Breast epithelium (tissue), 4 donors: ENCODE results near the gene MKNK1. TPM values are rescaled to one million over a fixed set of nuclear protein-coding genes. Genes with fewer than 3 reads are reported as not detected.
A peak's percentile ranks its signal among the peaks of the same experiment; 100 is the strongest.

Source experiments
- DNase-seq, 2 donors: peaks; one replicate each; pipeline ENCODE4 v3.0.0-alpha.2; 2019; ENCODE audit warnings: low spot score in 2 of 2
- H3K27ac ChIP-seq, 2 donors: fragments of 200-600 bp; sonication (generic) in 1 of 2; one replicate each; pipeline ENCODE4 v1.5.1; 2016 to 2019; ENCODE audit warnings: mild to moderate bottlenecking in 1 of 2
- H3K27me3 ChIP-seq, 2 donors: fragments of 200-600 bp; sonication (generic) in 1 of 2; one replicate each; pipeline versions ENCODE4 v1.5.1 to v1.6.0; 2017 to 2019; ENCODE audit warnings: control low read depth in 1 of 2, mild to moderate bottlenecking in 1 of 2
- H3K36me3 ChIP-seq: fragments of 200-600 bp; one replicate; pipeline ENCODE4 v1.5.1; 2019
- H3K4me1 ChIP-seq, 2 donors: fragments of 200-600 bp; sonication (generic); one replicate each; pipeline ENCODE4 v1.5.1; 2016 to 2019; ENCODE audit warnings: control low read depth in 1 of 2
- H3K4me3 ChIP-seq, 3 donors: fragments of 200-600 bp; sonication (generic); 1 replicate in 2 of 3; 2 replicates in 1 of 3; pipeline ENCODE4 v1.5.1; 2016 to 2019; ENCODE audit warnings: mild to moderate bottlenecking in 3 of 3, moderate library complexity in 2 of 3
- H3K9me3 ChIP-seq, 2 donors: fragments of 200-600 bp; sonication (generic) in 1 of 2; one replicate each; pipeline ENCODE4 v1.5.1; 2016 to 2019; ENCODE audit warnings: control low read depth in 1 of 2
- CTCF ChIP-seq, 3 donors: fragments of 450-650 bp; IDR thresholded peaks; one replicate each; pipeline ENCODE4 v1.5.1; 2016 to 2017; ENCODE audit warnings: antibody characterized with exemption in 3 of 3, mild to moderate bottlenecking in 3 of 3, moderate library complexity in 3 of 3
- POLR2A ChIP-seq: fragments of 450-650 bp; IDR thresholded peaks from one replicate; pipeline ENCODE4 v1.6.1; 2016; ENCODE audit warnings: antibody characterized with exemption, mild to moderate bottlenecking, moderate library complexity
- POLR2AphosphoS5 ChIP-seq, 3 donors: sonication (generic); formaldehyde crosslinking; IDR thresholded peaks; one replicate each; pipeline ENCODE4 v1.6.1; 2017; ENCODE audit warnings: antibody characterized with exemption in 3 of 3
- intact Hi-C: fragments of 100-400 bp; cut with DNase I; formaldehyde crosslinking; loops from one replicate; pipeline ENCODE4 v1.15.1; 2023; ENCODE audit warnings: low total_unique reads
- total RNA-seq, 3 donors: library from RNA; depleted of rRNA; stranded (reverse); fragments of >200 nt; gene quantifications; one replicate each; pipeline ENCODE4 v1.1.0, GENCODE V29; 2016

Gene MKNK1
- total RNA-seq, 3 donors from 2014 or later = 34.7 to 51.5 (median 47.2) TPM

- intact Hi-C loops = no loop called here
- no peak for DNase-seq
- no peaks in the 10 kb centered on the region for H3K36me3 ChIP-seq
- TF ChIP-seq CTCF (IDR thresholded peaks at IDR 0.05) (no peak), POLR2A (no peak), POLR2AphosphoS5 (IDR thresholded peaks at IDR 0.05) (no peak)
- no peak overlapping the region for H3K4me3 ChIP-seq
- H3K27me3 ChIP-seq = no peaks in the 10 kb centered on the region
- no peak overlapping the region for H3K27ac ChIP-seq
- peaks cover 0 to 12% of the 10 kb centered on the region in 2 donors for H3K4me1 ChIP-seq
- H3K9me3 ChIP-seq = no peaks in the 10 kb centered on the region
These were observed 15.7 kb upstream of the MKNK1 start for GRCh38 chr1:46619656-46620258.

- DNase-seq = no peak
- Histone ChIP-seq H3K27ac (no peak overlapping the region), H3K27me3 (no peaks in the 10 kb centered on the region), H3K4me3 (no peak overlapping the region), H3K9me3 (no peaks in the 10 kb centered on the region), H3K4me1 (peaks cover 0 to 19% of the 10 kb centered on the region in 2 donors), H3K36me3 (no peaks in the 10 kb centered on the region)
- intact Hi-C loops = no loop called here
- no peak for TF ChIP-seq POLR2AphosphoS5 (IDR thresholded peaks at IDR 0.05)
These were observed 14.8 kb upstream of the MKNK1 start for GRCh38 chr1:46618754-46619415.

GRCh38 chr1:46617833-46618232, 13.8 kb upstream of the MKNK1 start:
- Histone ChIP-seq H3K4me1 (peaks cover 0 to 20% of the 10 kb centered on the region in 2 donors), H3K4me3 (no peak overlapping the region), H3K36me3 (no peaks in the 10 kb centered on the region), H3K27ac (peak overlapping the region in 1 of 2 donors; percentile 91), H3K27me3 (no peaks in the 10 kb centered on the region), H3K9me3 (no peaks in the 10 kb centered on the region)
- no peak for DNase-seq
- TF ChIP-seq CTCF (IDR thresholded peaks at IDR 0.05) (no peak), POLR2AphosphoS5 (IDR thresholded peaks at IDR 0.05) (no peak), POLR2A (no peak)
- intact Hi-C loops = no loop called here

GRCh38 chr1:46617108-46617800, 13.2 kb upstream of the MKNK1 start:
- Histone ChIP-seq H3K9me3 (no peaks in the 10 kb centered on the region), H3K36me3 (no peaks in the 10 kb centered on the region), H3K27me3 (no peaks in the 10 kb centered on the region), H3K27ac (peak overlapping the region; percentile 91 to 93), H3K4me3 (peak overlapping the region; percentile 65 to 91 (median 80)), H3K4me1 (peaks cover 0 to 20% of the 10 kb centered on the region in 2 donors)
- no peak for DNase-seq
- no peak for TF ChIP-seq POLR2AphosphoS5 (IDR thresholded peaks at IDR 0.05)
- no peak for TF ChIP-seq CTCF (IDR thresholded peaks at IDR 0.05)
- TF ChIP-seq POLR2A = no peak
- intact Hi-C loops = no loop called here

- H3K4me1 ChIP-seq = peaks cover 0 to 20% of the 10 kb centered on the region in 2 donors
- peak within 1 kb of the TSS; percentile 91 to 93 for H3K27ac ChIP-seq
- TF ChIP-seq POLR2AphosphoS5 (IDR thresholded peaks at IDR 0.05) (peak in 2 of 3 donors; percentile 29 to 42), POLR2A (no peak)
- intact Hi-C loops = no loop called here
- no peaks in the 10 kb centered on the region for H3K27me3 ChIP-seq
- H3K36me3 ChIP-seq = no peaks in the 10 kb centered on the region
- DNase-seq = peak; percentile 68 to 81
- H3K9me3 ChIP-seq = no peaks in the 10 kb centered on the region
- peak within 1 kb of the TSS; percentile 65 to 91 (median 80) for H3K4me3 ChIP-seq
These were observed 12.4 kb upstream of the MKNK1 start, which contains the start of gene MOB3C for GRCh38 chr1:46616277-46617107. TSS of gene MOB3C (minus strand) at chr1:46616811. CDS start at chr1:46613321, 3,490 bp downstream.
